ENCODE results near the gene MT4.

The MT4 gene

DNA sequence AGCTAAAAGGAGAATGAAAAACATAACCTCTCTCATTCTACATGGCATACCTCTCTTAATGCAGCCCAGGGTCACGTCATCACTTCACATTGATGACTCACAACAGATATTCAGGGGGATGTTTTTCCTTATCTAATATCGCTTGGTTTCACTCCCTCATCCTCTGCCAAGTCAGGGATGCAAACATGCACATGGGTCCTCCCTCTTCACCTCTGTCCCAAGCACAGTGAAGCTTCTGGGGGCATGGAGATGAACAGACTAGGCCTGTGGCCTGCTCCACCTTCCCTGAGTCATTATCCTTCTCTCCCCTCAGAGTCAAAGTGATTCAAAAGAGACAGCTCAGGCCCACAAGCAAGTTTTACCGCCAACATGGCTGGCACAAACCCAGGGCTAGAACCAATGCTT is 41.2 kb downstream of the MT4 start:
- no peak for DNase-seq

DNA sequence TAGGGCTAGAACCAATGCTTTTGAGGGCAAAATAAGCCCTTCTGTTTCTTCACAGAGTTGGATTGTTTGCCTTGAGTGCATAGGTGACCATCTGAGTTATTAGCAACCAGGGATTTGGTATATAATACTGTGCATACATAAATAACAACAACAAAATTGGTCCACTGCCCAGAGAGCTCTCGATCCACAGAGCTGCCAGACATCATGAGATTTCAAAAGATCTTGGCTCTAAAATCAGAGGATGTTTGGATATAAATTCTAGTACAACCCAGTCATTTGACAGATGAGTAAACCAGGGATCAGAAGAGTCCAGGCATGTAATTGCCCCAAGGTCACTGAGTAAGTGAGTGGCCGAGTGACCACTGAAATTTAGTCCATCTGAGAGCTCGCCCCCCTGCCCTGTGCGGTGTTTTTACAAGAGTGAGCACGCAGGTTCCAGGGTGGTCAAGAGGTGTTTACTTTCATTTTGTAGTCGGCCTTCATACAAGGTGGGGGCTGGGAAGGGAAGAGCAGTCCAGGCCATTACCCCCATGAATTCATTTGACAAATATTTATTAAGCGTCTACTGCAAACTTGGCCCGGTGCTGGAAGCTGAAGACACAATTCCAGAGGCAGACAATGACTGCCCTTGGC is 41.7 kb downstream of the MT4 start:
- DNase-seq = no peak

DNA sequence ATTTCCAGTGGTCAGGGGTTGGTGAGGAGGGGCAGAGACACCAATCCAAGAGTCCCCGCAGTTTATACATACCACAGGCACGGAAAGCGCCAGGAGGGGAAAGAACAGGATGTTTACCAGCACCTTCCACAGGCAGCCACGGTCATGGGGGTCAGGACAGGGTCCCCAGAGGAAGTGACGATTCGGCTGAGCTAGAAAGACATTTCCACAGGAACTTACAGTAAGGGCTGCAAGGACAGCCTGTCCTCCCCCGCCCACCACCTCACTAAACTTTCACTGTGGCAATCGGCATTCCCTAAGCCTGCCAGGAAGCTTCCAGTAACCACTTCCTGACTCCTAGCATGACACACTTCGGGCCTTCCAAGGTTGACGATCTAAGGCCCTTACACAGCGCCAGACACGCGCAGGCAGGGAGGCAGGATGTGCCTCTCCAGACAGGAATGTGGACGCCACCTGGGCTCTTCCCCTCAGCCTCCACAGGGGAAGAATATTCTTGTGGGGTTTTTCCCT is 42.3 kb downstream of the MT4 start:
- no peak for DNase-seq

DNA sequence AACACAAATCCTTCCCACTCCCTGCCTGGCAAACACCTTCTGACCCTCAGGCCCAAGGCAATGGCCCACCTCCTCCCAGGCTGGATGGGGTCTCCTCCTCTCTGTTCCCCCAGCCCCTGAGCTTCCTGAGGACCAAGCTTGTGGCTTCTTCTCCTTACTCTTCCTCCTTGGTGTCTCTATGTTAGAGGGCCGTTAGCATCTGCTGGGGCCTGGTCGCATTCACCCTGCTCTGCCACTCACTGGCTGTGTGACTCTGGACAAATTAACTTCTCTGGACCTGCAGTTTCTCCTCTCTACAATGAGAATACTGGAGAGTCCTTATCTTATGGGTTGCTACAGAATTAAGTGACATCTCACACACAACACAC is 42.8 kb downstream of the MT4 start:
- DNase-seq = no peak

DNA sequence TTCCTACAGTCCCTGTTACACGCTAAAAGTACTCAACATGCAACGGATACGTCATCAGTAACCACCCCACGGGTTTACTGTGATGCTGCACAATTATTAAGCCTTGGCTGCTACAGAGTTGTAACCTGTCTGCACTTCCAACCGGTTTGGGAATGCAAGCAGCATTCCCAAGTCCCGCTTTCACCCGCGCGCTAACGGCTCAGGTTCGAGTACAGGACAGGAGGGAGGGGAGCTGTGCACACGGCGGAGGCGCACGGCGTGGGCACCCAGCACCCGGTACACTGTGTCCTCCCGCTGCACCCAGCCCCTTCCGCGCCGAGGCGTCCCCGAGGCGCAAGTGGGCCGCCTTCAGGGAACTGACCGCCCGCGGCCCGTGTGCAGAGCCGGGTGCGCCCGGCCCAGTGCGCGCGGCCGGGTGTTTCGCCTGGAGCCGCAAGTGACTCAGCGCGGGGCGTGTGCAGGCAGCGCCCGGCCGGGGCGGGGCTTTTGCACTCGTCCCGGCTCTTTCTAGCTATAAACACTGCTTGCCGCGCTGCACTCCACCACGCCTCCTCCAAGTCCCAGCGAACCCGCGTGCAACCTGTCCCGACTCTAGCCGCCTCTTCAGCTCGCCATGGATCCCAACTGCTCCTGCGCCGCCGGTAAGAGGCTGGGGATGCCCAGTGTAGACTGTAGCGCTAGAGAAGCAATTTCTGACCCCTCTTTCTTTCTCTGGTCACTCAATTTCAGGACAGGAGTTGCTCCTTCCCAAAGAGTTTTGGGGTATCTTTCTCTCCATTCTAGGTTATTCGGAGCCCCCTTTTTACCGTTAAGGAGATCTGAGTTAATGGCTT is 43.4 kb downstream of the MT4 start, which contains the start of gene MT2A:
Gene MT2A (plus strand): TSS at position 542 of the 833 bp plus-strand sequence. CDS start 72 bp downstream, at position 614.
- peak; percentile 97 for DNase-seq

DNA sequence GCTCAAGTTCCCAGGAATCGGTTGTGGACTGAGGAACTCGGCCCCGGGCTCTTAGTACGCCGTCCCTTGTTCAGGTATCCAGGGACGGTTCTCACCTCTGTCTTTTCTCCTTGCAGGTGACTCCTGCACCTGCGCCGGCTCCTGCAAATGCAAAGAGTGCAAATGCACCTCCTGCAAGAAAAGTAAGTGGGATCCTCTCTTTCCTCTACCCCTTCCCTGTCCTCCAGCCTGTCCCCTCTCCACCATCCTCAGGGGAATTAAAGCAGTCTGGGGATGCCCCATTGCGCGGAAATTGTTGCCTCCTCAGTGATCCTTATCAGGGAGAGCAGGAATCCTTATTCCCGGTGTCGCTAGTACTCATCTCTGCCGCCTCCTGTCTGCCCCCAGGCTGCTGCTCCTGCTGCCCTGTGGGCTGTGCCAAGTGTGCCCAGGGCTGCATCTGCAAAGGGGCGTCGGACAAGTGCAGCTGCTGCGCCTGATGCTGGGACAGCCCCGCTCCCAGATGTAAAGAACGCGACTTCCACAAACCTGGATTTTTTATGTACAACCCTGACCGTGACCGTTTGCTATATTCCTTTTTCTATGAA is 44.1 kb downstream of the MT4 start:
- DNase-seq = peak; percentile 51

DNA sequence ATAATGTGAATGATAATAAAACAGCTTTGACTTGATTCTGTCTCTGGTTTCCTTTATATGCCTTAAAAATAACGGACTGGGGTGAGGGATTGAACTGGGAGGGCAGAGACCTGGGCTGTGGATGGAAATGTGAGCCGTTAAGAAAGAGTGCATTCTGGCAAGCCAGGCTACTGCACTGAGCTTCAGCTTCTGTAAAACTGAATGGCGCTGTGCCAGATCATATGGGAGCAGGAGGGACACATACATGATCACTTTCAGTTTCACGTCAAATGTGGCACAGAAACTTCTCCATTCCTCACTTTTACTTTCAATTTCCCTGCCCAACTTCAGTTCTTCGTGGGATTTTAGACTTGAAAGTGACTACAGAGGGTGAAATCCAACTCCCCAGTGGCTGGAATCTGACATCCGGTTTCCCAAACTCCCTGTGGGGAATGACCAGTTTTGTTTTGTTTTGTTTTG is 44.6 kb downstream of the MT4 start:
- peak; percentile 98 for DNase-seq

DNA sequence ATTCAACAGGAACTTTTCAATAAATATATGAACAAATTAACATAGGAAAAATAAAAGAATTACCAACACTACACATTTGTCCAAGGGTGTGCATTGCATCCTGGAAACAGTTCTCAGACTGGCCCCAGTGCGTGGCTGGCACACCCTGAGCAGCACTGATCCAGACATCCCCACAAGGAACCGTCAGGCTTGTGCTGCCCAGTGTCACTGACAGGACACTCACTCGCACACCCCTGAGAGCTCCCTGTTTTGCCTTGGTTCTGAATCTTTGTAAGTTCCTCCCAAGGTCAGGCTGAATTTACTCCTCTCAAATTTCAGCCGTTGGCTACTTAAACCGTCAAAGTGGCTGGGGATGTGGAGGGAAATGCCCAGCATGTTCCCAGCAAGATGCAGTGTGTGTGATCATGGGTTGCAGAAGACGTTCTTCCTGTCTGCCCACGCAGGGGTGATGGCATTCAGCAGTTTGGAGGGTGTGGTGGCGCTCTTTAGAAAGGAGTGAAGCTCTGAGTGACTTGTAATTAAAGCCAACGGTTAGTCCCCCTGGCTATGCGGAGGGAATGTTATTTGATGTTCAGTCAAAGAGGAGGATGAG is 45.2 kb downstream of the MT4 start:
- DNase-seq = peak; percentile 37

DNA sequence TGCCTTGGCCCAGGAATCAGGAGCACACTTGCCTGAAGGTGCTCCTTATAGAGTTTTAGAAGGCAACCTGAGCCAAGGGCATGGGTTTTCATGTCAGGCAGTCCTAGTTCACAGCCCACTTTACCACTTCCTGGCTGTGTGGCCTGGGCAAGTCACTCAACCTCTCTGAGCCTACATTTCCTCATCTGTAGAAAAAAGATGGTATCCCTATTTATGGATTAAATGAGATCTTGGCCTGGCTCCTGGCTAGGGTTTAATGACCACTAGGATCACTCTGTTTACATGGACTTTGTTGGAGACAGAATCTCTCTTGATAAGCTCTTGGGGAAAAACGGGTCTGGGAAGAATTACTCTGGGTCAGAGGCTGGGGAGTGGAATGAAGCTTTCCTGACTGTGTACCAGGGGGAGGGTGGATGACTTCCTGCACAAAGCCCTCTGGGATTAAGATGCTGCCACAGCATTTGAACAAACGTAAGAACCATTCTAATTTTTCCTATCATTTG is 45.8 kb downstream of the MT4 start:
- no peak for DNase-seq

DNA sequence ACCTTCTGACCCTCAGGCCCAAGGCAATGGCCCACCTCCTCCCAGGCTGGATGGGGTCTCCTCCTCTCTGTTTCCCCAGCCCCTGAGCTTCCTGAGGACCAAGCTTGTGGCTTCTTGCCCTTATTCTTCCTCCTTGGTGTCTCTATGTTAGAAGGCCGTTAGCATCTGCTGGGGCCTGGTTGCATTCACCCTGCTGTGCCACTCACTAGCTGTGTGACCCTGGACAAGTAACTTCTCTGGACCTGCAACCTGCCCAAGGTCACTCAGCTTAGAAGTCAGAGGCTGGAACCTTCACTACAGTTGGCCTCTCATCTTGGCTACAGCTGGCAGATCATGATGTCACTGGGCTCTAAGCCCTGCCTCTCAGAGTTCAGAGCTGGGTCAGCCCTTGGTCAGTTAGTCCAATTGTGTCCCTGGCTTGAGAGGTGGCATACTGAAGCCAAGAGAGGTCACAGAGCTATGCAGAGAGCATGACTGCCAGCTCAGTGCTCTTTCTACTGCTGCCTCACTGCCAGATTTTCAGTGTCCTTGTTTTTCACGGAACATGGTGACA is 46.5 kb downstream of the MT4 start:
- peak; percentile 30 for DNase-seq

DNA sequence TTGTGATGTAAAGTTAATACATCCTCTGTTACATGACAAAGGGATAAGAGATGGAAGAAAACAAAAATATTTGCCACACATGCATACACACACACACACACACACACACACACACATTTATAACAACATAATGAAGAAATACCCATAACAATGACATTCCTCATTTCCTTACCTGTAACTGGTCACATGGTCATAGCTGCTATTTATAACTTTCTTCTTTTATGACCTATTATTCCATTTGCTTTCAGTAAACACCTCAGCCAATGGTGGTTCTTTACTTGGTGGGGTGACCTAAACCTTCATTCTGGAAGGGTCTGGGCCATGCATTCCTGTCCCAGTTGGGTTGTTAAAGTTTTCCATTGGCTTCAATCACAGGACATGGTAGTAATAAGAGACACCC is 48.8 kb downstream of the MT4 start:
- no peak for DNase-seq

DNA sequence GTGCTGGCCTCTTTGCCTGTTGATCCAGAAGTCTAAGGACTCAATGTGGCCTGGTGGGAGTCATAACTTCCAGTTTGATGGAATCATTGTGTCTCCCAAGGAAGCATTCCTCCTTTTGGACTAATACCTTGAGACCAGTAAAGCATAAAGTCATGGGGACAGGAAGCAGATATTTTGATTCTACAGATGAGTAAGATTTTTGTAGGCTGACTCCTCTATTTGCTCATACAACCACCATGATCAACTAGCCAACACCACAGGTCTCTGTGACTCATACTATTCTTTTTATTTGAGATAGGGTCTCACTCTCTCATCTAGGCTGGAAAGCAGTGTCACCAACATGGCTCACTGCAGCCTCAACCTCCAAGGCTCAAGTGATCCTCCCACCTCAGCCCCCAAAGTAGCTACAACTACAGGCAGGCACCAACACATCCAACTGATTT is 49.7 kb downstream of the MT4 start:
- no peak for DNase-seq

DNA sequence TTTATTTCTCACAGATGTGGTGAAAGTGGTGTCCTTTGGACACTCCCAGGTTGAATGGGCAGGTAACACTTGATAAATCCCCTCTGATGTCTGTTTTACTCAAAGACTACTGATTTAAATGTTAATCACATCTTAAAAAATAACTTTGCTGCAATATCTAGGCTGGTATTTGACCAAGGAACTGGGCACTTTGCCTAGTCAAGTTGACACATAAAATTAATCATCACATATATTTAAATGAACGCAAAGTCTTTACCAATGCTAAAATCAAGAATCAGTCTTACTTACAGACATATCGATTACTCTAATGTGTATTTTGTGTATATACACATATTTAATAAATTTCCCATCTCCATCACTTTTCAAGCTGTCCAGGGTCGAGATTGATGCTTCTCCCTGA is 50.5 kb downstream of the MT4 start:
- no peak for DNase-seq

DNA sequence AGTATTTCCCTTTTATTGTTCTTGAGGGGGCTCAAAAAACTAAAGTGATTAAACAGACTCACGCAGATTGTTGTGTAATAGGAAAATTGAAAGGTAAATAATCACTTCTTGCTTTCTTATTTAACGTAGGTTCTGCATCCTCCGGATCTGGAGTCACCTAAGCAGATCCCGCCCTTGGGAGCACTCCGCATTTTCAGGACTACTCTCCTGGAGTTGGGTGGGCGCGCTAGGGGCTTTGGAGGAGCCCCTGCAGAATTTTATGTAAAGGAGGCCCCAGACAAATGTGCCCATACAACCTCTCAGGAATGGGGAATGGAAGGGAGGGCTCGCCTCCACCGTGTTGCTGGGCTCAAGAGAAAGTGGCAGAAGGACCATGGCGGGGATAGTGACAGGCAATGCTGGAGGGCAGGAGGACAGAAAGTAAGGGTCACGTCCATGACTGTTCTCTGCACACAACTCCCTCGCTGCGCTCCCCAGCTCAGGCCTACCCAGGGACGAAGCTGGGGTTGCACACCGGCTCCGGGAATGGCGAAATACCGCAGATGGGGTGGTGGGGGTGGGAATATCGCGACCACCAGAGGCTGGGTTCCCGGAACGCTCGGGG is 51.8 kb downstream of the MT4 start:
- no peak for DNase-seq

DNA sequence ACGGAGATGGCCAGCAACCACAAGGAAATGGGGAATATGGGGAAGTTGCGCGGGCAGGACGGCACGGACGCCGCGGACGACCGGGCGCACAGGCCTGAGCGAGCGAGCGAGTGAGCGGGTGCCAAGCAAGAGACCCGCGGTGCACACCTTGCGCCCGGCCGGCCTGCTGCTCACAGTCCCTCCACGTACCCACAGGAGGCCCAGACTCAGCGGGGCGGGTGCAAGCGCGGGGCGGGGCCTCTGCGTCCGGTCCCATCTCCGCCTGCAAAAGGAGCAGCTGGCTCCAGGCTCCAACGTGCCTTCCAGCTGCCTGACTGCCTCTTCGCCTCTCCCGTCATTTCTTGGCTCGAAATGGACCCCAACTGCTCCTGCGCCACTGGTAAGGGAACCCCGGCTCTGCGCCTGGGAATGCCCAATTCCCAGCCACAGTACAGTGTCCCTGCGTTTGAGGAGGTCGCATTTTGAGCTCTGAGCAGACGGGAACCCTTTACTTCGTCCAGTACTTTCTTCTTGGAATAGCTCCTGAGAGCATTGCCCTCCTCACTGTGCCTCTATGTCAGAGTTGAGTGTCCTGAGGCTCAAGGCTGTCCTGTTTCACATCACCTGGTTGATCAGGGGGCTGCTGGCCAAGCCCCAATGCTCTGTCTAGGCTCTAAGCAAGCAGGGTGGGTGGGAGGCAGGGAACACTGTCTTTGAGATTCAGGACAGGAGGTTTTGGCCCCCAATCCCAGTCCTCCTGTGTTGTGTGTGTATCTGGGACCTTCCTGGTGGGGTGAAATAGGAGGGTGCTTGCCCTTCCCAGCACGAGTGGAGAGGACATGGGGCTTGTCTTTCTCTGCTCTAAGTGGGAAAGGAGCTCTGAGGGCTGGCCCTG is 52.6 kb downstream of the MT4 start:
- peak; percentile 56 for DNase-seq

DNA sequence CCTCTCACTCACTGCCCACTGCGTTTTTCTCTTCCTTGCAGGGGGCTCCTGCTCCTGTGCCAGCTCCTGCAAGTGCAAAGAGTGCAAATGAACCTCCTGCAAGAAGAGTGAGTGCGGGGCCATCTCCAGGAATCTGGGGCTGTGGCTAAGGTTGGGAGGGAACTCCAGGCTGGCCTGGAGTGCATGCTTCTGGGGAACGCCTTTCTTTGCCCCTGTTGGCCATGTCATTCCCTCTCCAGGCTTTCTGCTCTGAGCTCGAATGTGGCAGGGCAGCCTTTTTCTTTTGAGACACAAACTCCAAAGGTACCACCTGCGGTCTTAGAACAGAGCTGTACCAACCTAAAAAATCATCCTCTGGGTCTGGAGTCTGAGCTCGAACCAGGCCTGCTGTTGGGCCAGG is 53.3 kb downstream of the MT4 start:
- DNase-seq = no peak
